HepG2 (cell line): Measurements from ENCODE around the gene RPL26. TPM values are rescaled to one million over a fixed set of nuclear protein-coding genes. Genes with fewer than 3 reads are reported as not detected.

ENCODE experiments used
- GFI1 ChIP-seq: sonication (generic); formaldehyde crosslinking; IDR thresholded peaks from 2 replicates; pipeline ENCODE4 v1.5.0; 2020; ENCODE audit warnings: missing genetic modification reagents, mild to moderate bottlenecking, borderline replicate concordance
- HIVEP1 ChIP-seq: sonication (generic); formaldehyde crosslinking; IDR thresholded peaks from 2 replicates; pipeline ENCODE4 v1.4.0; 2020; ENCODE audit warnings: mild to moderate bottlenecking, missing genetic modification reagents
- KDM5B ChIP-seq: sonication (generic); formaldehyde crosslinking; IDR thresholded peaks from 2 replicates; pipeline ENCODE4 v1.4.0; 2020; ENCODE audit warnings: missing genetic modification reagents, mild to moderate bottlenecking, borderline replicate concordance
- MEF2D ChIP-seq: sonication (generic); formaldehyde crosslinking; IDR thresholded peaks from 2 replicates; pipeline ENCODE4 v1.5.1; 2020; ENCODE audit warnings: mild to moderate bottlenecking, missing genetic modification reagents
- MTF1 ChIP-seq: sonication (generic); formaldehyde crosslinking; IDR thresholded peaks from 2 replicates; pipeline ENCODE4 v1.5.0; 2020; ENCODE audit warnings: missing genetic modification reagents
- TAF1 ChIP-seq: sonication (generic); formaldehyde crosslinking; IDR thresholded peaks from 2 replicates; pipeline ENCODE4 v1.4.0; 2020; ENCODE audit warnings: missing genetic modification reagents
- TBP ChIP-seq: sonication (generic); formaldehyde crosslinking; IDR thresholded peaks from 2 replicates; pipeline ENCODE4 v1.5.0; 2020; ENCODE audit warnings: missing genetic modification reagents
- TOPORS ChIP-seq: sonication (generic); formaldehyde crosslinking; IDR thresholded peaks from 2 replicates; pipeline ENCODE4 v1.8.0; 2023; ENCODE audit warnings: mild to moderate bottlenecking, missing genetic modification reagents
- ZNF12 ChIP-seq: sonication (generic); formaldehyde crosslinking; IDR thresholded peaks from 2 replicates; pipeline ENCODE4 v1.5.0; 2020; ENCODE audit warnings: missing genetic modification reagents
- ZNF225 ChIP-seq: sonication (generic); formaldehyde crosslinking; IDR thresholded peaks from 2 replicates; pipeline ENCODE4 v1.4.0; 2020; ENCODE audit warnings: mild to moderate bottlenecking, missing genetic modification reagents
- ZNF543 ChIP-seq: sonication (generic); formaldehyde crosslinking; IDR thresholded peaks from 2 replicates; pipeline ENCODE4 v1.4.0; 2020; ENCODE audit warnings: mild to moderate bottlenecking, missing genetic modification reagents
- ZNF567 ChIP-seq: sonication (generic); formaldehyde crosslinking; IDR thresholded peaks from 2 replicates; pipeline ENCODE4 v1.8.1; 2023; ENCODE audit warnings: mild to moderate bottlenecking, missing genetic modification reagents, borderline replicate concordance
- ZNF615 ChIP-seq: sonication (generic); formaldehyde crosslinking; IDR thresholded peaks from 2 replicates; pipeline ENCODE4 v1.5.0; 2020; ENCODE audit warnings: mild to moderate bottlenecking, missing genetic modification reagents, borderline replicate concordance
- ZSCAN12 ChIP-seq: sonication (generic); formaldehyde crosslinking; IDR thresholded peaks from 2 replicates; pipeline ENCODE4 v1.9.0; 2021; ENCODE audit warnings: mild to moderate bottlenecking, missing genetic modification reagents
- polyA plus RNA-seq, 8 experiments: library from polyadenylated mRNA; depleted of rRNA in 3 of 8; stranded (reverse) in 7 of 8; unstranded in 1 of 8; fragments of >200 nt; fragmentation: Illumina TruSeq in 4 of 8; extraction: Trizol in 4 of 8; gene quantifications; 2 replicates each; pipeline versions ENCODE4 v1.2.1 to v1.2.3, GENCODE V29; 2011 to 2016; ENCODE audit warnings: low read depth in 4 of 8, missing spikeins in 1 of 8, mixed read lengths in 1 of 8; ENCODE audit not compliant: insufficient read depth in 1 of 8
- total RNA-seq, 5 experiments: library from RNA; depleted of rRNA; stranded (reverse); fragments of >200 nt; fragmentation: Illumina TruSeq; extraction: Trizol; gene quantifications; 2 replicates each; pipeline ENCODE4 v1.2.3, GENCODE V29; 2016; ENCODE audit warnings: low read depth in 1 of 5
- TF ChIP-seq, protein P1 (sequence below): sonication (generic); formaldehyde crosslinking; IDR thresholded peaks from 2 replicates; pipeline ENCODE4 v1.5.1; 2020; ENCODE audit warnings: mild to moderate bottlenecking, missing genetic modification reagents, borderline replicate concordance
- TF ChIP-seq, protein P2 (sequence below): sonication (generic); formaldehyde crosslinking; IDR thresholded peaks from 2 replicates; pipeline ENCODE4 v1.8.1; 2023; ENCODE audit warnings: missing genetic modification reagents, inconsistent platforms, borderline replicate concordance
- TF ChIP-seq, protein P3 (sequence below): sonication (generic); formaldehyde crosslinking; IDR thresholded peaks from 2 replicates; pipeline ENCODE4 v1.4.0; 2020; ENCODE audit warnings: mild to moderate bottlenecking, missing genetic modification reagents, borderline replicate concordance

Gene RPL26
- total and polyA plus RNA-seq, 2 of the 13 experiments (the other 11 are each of a cell fraction or from before 2014, with no cell fraction given), result 2,817 to 3,529 TPM

DNA sequence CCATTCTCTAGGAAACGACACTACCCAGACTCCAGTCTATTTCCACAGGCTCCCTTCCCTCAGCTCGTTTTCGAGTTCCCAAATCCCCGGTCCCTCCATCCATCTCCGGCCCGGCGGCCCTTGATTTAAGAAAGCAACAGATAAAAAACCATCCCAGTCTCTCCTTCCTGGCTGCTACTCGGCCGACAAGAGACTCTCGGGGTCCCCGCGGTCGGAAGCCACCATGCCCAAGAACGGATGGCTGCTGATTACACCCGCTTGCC lies 182 bp downstream of the RPL26 start (continued):
- TF ChIP-seq, protein P1, sequence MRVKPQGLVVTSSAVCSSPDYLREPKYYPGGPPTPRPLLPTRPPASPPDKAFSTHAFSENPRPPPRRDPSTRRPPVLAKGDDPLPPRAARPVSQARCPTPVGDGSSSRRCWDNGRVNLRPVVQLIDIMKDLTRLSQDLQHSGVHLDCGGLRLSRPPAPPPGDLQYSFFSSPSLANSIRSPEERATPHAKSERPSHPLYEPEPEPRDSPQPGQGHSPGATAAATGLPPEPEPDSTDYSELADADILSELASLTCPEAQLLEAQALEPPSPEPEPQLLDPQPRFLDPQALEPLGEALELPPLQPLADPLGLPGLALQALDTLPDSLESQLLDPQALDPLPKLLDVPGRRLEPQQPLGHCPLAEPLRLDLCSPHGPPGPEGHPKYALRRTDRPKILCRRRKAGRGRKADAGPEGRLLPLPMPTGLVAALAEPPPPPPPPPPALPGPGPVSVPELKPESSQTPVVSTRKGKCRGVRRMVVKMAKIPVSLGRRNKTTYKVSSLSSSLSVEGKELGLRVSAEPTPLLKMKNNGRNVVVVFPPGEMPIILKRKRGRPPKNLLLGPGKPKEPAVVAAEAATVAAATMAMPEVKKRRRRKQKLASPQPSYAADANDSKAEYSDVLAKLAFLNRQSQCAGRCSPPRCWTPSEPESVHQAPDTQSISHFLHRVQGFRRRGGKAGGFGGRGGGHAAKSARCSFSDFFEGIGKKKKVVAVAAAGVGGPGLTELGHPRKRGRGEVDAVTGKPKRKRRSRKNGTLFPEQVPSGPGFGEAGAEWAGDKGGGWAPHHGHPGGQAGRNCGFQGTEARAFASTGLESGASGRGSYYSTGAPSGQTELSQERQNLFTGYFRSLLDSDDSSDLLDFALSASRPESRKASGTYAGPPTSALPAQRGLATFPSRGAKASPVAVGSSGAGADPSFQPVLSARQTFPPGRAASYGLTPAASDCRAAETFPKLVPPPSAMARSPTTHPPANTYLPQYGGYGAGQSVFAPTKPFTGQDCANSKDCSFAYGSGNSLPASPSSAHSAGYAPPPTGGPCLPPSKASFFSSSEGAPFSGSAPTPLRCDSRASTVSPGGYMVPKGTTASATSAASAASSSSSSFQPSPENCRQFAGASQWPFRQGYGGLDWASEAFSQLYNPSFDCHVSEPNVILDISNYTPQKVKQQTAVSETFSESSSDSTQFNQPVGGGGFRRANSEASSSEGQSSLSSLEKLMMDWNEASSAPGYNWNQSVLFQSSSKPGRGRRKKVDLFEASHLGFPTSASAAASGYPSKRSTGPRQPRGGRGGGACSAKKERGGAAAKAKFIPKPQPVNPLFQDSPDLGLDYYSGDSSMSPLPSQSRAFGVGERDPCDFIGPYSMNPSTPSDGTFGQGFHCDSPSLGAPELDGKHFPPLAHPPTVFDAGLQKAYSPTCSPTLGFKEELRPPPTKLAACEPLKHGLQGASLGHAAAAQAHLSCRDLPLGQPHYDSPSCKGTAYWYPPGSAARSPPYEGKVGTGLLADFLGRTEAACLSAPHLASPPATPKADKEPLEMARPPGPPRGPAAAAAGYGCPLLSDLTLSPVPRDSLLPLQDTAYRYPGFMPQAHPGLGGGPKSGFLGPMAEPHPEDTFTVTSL (CRISPR knock-in tag), result no peak
- 0 out of 2 replicates have a peak, but pooled peaks have one; percentile 24 for TF ChIP-seq ZNF567 (CRISPR knock-in tag)
- TF ChIP-seq ZNF615 (CRISPR knock-in tag), result 0 out of 2 replicates have a peak, but pooled peaks have one; percentile 35
- 0 out of 2 replicates have a peak, but pooled peaks have one; percentile 11 for TF ChIP-seq ZNF12
- 0 out of 2 replicates have a peak, but pooled peaks have one; percentile 14 for TF ChIP-seq MTF1 (CRISPR knock-in tag)
- TF ChIP-seq, protein P2, sequence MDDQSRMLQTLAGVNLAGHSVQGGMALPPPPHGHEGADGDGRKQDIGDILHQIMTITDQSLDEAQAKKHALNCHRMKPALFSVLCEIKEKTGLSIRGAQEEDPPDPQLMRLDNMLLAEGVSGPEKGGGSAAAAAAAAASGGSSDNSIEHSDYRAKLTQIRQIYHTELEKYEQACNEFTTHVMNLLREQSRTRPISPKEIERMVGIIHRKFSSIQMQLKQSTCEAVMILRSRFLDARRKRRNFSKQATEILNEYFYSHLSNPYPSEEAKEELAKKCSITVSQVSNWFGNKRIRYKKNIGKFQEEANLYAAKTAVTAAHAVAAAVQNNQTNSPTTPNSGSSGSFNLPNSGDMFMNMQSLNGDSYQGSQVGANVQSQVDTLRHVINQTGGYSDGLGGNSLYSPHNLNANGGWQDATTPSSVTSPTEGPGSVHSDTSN (CRISPR knock-in tag), result 0 out of 2 replicates have a peak, but pooled peaks have one; percentile 23
- 0 out of 2 replicates have a peak, but pooled peaks have one; percentile 60 for TF ChIP-seq TOPORS
- peak; percentile 32; the same call in 1 of the 2 replicates for TF ChIP-seq HIVEP1
- peak; percentile 96; the same call in 1 of the 2 replicates for TF ChIP-seq TAF1 (CRISPR knock-in tag)
- 0 out of 2 replicates have a peak, but pooled peaks have one; percentile 29 for TF ChIP-seq ZSCAN12 (CRISPR knock-in tag)
- TF ChIP-seq, protein P3, sequence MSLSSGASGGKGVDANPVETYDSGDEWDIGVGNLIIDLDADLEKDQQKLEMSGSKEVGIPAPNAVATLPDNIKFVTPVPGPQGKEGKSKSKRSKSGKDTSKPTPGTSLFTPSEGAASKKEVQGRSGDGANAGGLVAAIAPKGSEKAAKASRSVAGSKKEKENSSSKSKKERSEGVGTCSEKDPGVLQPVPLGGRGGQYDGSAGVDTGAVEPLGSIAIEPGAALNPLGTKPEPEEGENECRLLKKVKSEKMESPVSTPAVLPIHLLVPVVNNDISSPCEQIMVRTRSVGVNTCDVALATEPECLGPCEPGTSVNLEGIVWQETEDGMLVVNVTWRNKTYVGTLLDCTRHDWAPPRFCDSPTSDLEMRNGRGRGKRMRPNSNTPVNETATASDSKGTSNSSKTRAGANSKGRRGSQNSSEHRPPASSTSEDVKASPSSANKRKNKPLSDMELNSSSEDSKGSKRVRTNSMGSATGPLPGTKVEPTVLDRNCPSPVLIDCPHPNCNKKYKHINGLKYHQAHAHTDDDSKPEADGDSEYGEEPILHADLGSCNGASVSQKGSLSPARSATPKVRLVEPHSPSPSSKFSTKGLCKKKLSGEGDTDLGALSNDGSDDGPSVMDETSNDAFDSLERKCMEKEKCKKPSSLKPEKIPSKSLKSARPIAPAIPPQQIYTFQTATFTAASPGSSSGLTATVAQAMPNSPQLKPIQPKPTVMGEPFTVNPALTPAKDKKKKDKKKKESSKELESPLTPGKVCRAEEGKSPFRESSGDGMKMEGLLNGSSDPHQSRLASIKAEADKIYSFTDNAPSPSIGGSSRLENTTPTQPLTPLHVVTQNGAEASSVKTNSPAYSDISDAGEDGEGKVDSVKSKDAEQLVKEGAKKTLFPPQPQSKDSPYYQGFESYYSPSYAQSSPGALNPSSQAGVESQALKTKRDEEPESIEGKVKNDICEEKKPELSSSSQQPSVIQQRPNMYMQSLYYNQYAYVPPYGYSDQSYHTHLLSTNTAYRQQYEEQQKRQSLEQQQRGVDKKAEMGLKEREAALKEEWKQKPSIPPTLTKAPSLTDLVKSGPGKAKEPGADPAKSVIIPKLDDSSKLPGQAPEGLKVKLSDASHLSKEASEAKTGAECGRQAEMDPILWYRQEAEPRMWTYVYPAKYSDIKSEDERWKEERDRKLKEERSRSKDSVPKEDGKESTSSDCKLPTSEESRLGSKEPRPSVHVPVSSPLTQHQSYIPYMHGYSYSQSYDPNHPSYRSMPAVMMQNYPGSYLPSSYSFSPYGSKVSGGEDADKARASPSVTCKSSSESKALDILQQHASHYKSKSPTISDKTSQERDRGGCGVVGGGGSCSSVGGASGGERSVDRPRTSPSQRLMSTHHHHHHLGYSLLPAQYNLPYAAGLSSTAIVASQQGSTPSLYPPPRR, result no peak
- peak; percentile 4; the same call in 1 of the 2 replicates for TF ChIP-seq KDM5B (CRISPR knock-in tag)
- TF ChIP-seq GFI1 (CRISPR knock-in tag), result 0 out of 2 replicates have a peak, but pooled peaks have one; percentile 12
- TF ChIP-seq ZNF225 (CRISPR knock-in tag), result peak; percentile 79; the same call in 1 of the 2 replicates
- TF ChIP-seq TBP (CRISPR knock-in tag), result 0 out of 2 replicates have a peak, but pooled peaks have one; percentile 41
- peak; percentile 37; the same call in 1 of the 2 replicates for TF ChIP-seq ZNF543 (CRISPR knock-in tag)
- TF ChIP-seq MEF2D (CRISPR knock-in tag), result 0 out of 2 replicates have a peak, but pooled peaks have one; percentile 24
